ENCODE results near the gene GNPDA2.
"Not testable (repeated sequence)": the region's sequence is repeated elsewhere in the genome, so short reads cannot be mapped to it uniquely, and the experiment has no call there.

The GNPDA2 gene

DNA sequence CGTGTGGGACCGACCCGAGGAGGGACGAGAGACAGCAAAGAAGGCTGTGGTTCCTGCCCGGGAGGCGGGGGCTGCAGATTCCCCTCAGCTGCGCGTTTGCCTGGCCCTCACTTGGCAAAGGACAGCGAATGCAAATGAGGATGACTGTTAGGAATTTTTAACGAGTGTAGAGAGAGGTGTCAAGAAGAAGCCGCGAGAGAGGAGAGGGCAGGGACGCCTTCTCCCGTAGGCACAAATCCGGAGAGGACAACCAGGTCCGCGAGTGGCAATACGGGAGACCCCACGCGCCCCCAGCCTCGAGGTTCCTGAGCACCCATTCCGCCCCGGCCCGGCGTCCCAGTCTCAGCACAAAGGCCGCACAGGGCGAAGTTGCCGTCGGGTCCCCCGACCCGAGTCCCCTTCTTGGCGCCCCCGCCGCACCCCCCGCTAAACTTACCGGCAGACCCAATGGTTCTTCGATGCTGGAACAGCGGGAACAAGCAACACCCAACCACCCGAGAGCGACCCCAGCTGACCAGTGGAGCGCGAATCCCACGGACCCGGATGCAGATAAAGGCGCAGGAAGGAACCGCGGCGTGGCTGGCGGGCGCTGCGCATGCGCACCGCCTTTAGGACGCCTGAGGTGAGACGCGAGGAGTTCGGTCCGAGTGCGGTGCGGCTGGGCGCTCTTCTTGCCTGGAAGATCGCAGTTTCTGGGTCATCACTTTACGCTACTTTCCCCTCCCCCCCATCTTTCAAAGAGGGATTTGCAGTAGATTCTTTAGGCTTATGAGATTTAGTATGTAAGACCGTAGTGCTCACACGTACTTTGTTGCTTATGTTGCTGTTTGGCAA is at the start of gene GNPDA2:
Gene GNPDA2 (minus strand): TSS at position 519 of the 834 bp plus-strand sequence. CDS start 4,349 bp downstream, outside the sequence.
- peak; percentile 95 for DNase-seq (ENCODE audit: low read depth, low spot score)

DNA sequence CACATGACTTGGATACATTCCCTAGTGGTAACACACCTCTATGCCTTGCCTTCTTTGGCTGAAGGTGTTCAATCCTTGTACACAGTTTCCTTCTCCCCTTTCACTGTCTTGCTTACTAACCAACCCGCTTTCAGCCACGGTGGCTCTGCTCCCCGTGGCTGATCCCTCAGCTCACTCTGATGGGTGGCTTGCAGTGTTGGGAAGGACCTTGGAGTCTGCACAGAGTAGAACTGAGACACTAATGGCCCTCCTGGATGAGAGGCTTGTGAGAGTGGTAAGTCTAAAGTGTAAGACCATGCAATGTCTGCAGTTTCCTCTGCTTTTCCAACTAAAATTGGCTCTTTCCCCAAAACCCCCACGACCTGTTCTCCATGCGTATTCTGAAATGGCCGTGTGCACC is 46.0 kb upstream of the GNPDA2 start:
- no peak for DNase-seq (ENCODE audit: low read depth, low spot score)

- no peak for DNase-seq (ENCODE audit: low read depth, low spot score)
These were observed 45.4 kb upstream of the GNPDA2 start for GRCh38 chr4:44771789-44772188.

- no peak for DNase-seq (ENCODE audit: low read depth, low spot score)
These were observed 40.1 kb upstream of the GNPDA2 start for GRCh38 chr4:44766453-44766852.

- DNase-seq (ENCODE audit: low read depth, low spot score): no peak
These were observed 38.8 kb upstream of the GNPDA2 start for GRCh38 chr4:44765116-44765515.

- no peak for DNase-seq (ENCODE audit: low read depth, low spot score)
These were observed 35.0 kb upstream of the GNPDA2 start for GRCh38 chr4:44761306-44761705.

- peak; percentile 45 for DNase-seq (ENCODE audit: low read depth, low spot score)
These were observed 34.0 kb upstream of the GNPDA2 start for GRCh38 chr4:44760142-44760898.

- no peak for DNase-seq (ENCODE audit: low read depth, low spot score)
These were observed 30.2 kb upstream of the GNPDA2 start for GRCh38 chr4:44756559-44756958.

GRCh38 chr4:44740201-44740600 is 13.8 kb upstream of the GNPDA2 start:
- DNase-seq (ENCODE audit: low read depth, low spot score): no peak

- DNase-seq (ENCODE audit: low read depth, low spot score): peak; percentile 26
These were observed 12.3 kb upstream of the GNPDA2 start for GRCh38 chr4:44738615-44739014.

GRCh38 chr4:44736900-44737299 is 10.5 kb upstream of the GNPDA2 start:
- no peak for DNase-seq (ENCODE audit: low read depth, low spot score)

DNA sequence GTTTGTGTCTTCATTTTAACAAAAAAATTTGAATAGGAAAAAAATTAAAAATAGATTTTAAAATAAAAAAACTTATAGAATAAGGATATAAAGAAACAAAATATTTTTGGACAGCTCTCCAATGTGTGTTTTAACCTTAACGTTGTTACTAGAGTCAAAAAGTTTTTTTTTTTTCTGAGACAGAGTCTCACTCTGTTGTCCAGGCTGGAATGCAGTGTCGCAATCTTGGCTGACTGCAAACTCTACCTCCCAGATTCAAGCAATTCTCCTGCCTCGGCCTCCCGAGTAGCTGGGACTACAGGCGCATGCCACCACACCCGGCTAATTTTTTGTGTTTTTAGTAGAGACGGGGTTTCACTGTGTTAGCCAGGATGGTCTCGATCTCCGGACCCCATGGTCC is 2.3 kb upstream of the GNPDA2 start:
- not testable (repeated sequence) for DNase-seq (ENCODE audit: low read depth, low spot score)

GRCh38 chr4:44727471-44727870 is 1.1 kb upstream of the GNPDA2 start:
- DNase-seq (ENCODE audit: low read depth, low spot score): no peak

GRCh38 chr4:44725726-44726037 is 674 bp downstream of the GNPDA2 start:
- no peak for DNase-seq (ENCODE audit: low read depth, low spot score)

GRCh38 chr4:44725166-44725565 is 1.2 kb downstream of the GNPDA2 start:
- DNase-seq (ENCODE audit: low read depth, low spot score): peak; percentile 3

DNA sequence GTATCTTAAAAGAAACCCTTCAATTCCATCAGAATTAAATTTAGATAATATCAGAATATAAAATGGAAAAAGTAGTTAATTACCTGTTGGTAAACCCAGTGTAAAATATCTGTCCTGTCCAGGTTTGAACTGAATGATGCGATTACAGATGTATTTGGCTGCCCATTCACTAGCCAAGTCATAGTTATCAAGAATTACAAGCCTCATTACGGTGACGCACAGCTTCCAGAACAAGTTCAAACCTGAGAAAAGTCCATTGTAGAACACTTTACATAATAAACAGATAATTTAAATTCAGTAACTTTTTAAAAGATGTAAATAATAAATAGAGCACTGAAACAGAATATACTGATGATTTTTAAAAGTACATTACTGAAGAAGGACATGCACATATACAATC is 4.4 kb downstream of the GNPDA2 start:
- no peak for DNase-seq (ENCODE audit: low read depth, low spot score)

GRCh38 chr4:44720371-44720770 is 6.0 kb downstream of the GNPDA2 start:
- no peak for DNase-seq (ENCODE audit: low read depth, low spot score)

DNA sequence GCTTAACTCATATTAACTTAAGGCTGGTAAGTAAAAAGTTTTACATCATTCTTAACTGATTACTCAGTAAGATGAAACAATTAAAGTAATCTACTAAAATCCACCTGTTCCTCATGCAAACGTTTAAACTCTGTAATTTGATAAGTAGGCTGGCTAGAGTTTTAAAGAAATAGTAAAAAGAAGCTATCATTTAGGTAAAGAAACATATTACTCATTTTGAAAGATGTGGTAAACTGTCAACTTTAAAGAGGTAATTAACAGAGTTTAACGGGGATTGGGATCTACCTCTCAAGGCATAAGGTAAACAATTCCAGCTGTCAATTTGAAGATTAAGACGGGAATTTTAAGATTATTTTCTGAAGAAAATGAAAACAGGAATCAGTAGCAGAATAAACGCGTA is 9.8 kb downstream of the GNPDA2 start:
- DNase-seq (ENCODE audit: low read depth, low spot score): no peak

- no peak for DNase-seq (ENCODE audit: low read depth, low spot score)
These were observed 13.2 kb downstream of the GNPDA2 start for GRCh38 chr4:44713125-44713524.

DNA sequence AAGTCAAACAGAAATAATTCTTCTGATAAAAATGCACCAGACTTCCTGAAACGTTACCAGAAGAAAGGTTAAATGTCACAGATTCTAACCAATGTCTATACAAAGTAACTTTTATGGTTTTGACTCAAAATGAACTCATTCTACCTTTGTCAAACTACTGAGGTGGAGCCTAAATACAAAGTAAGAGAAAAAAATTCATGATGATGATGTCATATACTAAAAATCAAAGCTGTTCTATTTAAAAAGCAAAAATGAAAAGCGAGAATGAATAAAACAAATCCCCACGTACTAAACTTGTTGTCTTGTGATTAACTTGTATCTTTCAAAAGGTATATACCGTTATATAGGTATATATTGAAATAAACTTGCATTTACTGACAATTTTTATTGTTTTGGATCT is 21.7 kb downstream of the GNPDA2 start:
- no peak for DNase-seq (ENCODE audit: low read depth, low spot score)

DNA sequence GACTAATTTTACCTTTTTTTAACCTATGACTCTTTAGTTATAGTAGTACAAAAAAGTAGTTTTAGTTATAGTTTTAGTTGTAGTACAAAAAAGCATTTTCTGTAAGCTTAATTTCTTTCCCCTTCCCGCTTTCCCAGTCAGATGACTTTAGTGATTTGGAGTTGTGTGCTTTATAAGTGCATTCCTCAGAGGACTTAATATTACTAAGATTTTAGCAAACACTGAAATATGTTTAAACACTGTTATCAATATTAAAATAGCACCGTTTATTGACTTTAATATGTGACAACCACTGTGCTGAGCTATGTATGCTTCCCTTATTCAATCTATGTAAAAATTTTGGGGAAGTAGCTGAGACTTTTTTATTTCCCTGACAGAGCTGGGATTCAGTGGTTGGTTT is 25.3 kb downstream of the GNPDA2 start:
- DNase-seq (ENCODE audit: low read depth, low spot score): no peak

DNA sequence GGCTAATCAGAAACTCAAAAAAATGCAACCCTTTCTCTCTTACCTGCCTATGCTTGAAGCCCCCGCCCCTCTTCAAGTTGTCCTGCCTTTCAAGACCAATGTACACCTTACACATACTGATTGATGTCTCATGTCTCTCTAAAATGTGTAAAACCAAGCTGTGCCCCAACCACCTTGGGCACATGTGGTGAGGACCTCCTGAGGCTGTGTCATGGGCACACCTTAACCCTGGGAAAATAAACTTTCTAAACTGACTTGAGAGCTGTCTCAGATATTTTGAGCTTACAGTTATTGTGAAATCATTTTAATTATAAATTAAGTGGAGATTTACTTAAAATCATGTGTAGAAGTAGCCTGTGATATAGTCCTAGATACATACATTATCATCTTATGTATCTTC is 25.9 kb downstream of the GNPDA2 start:
- no peak for DNase-seq (ENCODE audit: low read depth, low spot score)

DNA sequence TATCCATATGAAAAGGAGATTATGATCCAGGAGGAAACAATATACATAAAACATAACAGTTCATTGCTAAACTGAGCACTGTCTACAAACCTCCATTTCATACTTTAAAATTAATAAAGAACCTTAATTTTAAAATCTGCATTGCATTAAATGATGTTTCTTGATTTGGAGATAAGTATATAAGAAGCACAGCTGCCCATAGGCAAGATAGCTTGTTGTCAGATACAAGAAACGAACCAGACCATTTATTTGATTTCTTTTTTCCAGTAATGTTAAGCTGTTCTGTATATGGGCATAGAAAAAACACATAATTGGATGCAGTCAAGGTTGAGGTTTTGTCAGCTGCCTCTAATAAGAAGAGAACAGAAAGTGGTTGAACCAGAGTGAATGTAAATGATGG is 41.7 kb downstream of the GNPDA2 start:
- DNase-seq (ENCODE audit: low read depth, low spot score): no peak

All from astrocyte of the hippocampus (primary cell).